Measurements from ENCODE around the gene B4GALT6. TPM values are rescaled to one million over a fixed set of nuclear protein-coding genes. Genes with fewer than 3 reads are reported as not detected.

B4GALT6 gene
- total RNA-seq, 1 donor, result 6.3 TPM

DNA sequence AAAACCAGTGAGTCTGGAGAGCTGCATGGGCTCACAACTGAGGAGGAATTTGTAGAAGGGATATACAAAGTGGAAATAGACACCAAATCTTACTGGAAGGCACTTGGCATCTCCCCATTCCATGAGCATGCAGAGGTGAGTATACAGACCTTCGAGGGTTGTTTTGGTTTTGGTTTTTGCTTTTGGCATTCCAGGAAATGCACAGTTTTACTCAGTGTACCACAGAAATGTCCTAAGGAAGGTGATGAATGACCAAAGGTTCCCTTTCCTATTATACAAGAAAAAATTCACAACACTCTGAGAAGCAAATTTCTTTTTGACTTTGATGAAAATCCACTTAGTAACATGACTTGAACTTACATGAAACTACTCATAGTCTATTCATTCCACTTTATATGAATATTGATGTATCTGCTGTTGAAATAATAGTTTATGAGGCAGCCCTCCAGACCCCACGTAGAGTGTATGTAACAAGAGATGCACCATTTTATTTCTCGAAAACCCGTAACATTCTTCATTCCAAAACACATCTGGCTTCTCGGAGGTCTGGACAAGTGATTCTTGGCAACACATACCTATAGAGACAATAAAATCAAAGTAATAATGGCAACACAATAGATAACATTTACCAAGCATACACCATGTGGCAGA, 89.1 kb downstream of the B4GALT6 start:
- TF ChIP-seq, protein P1, sequence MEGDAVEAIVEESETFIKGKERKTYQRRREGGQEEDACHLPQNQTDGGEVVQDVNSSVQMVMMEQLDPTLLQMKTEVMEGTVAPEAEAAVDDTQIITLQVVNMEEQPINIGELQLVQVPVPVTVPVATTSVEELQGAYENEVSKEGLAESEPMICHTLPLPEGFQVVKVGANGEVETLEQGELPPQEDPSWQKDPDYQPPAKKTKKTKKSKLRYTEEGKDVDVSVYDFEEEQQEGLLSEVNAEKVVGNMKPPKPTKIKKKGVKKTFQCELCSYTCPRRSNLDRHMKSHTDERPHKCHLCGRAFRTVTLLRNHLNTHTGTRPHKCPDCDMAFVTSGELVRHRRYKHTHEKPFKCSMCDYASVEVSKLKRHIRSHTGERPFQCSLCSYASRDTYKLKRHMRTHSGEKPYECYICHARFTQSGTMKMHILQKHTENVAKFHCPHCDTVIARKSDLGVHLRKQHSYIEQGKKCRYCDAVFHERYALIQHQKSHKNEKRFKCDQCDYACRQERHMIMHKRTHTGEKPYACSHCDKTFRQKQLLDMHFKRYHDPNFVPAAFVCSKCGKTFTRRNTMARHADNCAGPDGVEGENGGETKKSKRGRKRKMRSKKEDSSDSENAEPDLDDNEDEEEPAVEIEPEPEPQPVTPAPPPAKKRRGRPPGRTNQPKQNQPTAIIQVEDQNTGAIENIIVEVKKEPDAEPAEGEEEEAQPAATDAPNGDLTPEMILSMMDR (IDR thresholded peaks at IDR 0.05; ENCODE audit: insufficient read depth, low read length), result no peak
- H3K4me3 ChIP-seq (ENCODE audit: low read depth, low read length), result no peak overlapping the region
- DNase-seq (ENCODE audit: low read depth), result no peak

DNA sequence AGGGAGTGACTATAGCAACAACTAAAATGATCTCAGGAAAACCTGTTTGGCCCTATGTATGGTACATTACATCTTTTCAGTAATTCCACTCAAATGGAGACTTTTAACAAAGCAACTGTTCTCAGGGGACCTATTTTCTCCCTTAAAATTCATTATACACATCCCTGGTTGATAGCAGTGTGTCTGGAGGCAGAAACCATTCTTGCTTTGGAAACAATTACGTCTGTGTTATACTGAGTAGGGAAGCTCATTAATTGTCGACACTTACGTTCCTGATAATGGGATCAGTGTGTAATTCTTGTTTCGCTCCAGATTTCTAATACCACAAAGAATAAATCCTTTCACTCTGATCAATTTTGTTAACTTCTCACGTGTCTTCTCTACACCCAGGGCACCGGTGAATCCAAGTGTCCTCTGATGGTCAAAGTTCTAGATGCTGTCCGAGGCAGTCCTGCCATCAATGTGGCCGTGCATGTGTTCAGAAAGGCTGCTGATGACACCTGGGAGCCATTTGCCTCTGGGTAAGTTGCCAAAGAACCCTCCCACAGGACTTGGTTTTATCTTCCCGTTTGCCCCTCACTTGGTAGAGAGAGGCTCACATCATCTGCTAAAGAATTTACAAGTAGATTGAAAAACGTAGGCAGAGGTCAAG, 91.7 kb downstream of the B4GALT6 start:
- no peak for DNase-seq (ENCODE audit: low read depth)

DNA sequence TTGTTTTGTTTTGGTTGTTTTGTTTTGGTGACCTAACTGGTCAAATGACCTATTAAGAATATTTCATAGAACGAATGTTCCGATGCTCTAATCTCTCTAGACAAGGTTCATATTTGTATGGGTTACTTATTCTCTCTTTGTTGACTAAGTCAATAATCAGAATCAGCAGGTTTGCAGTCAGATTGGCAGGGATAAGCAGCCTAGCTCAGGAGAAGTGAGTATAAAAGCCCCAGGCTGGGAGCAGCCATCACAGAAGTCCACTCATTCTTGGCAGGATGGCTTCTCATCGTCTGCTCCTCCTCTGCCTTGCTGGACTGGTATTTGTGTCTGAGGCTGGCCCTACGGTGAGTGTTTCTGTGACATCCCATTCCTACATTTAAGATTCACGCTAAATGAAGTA, 92.8 kb downstream of the B4GALT6 start, which contains the start of gene TTR:
Gene TTR (plus strand): TSS at position 250 of the 400 bp plus-strand sequence. CDS start 26 bp downstream, at position 276.
- H3K4me3 ChIP-seq (ENCODE audit: low read depth, low read length), result no peak within 1 kb of the TSS
- TF ChIP-seq, protein P1 (IDR thresholded peaks at IDR 0.05; ENCODE audit: insufficient read depth, low read length), result no peak
- DNase-seq (ENCODE audit: low read depth), result no peak

More for the DNA sequence above, 91.7 kb downstream of the B4GALT6 start:
- H3K4me3 ChIP-seq (ENCODE audit: low read depth, low read length), result no peak overlapping the region
- TF ChIP-seq, protein P1 (IDR thresholded peaks at IDR 0.05; ENCODE audit: insufficient read depth, low read length), result no peak

DNA sequence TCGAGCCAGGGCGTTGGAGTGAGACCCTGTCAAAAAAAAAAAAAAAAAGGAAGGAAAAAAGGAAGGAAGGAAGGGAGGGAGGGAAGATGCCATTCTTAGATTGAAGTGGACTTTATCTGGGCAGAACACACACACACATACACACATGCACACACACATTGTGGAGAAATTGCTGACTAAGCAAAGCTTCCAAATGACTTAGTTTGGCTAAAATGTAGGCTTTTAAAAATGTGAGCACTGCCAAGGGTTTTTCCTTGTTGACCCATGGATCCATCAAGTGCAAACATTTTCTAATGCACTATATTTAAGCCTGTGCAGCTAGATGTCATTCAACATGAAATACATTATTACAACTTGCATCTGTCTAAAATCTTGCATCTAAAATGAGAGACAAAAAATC, 93.3 kb downstream of the B4GALT6 start:
- DNase-seq (ENCODE audit: low read depth), result no peak
- TF ChIP-seq, protein P1 (IDR thresholded peaks at IDR 0.05; ENCODE audit: insufficient read depth, low read length), result no peak
- H3K4me3 ChIP-seq (ENCODE audit: low read depth, low read length), result no peak overlapping the region

DNA sequence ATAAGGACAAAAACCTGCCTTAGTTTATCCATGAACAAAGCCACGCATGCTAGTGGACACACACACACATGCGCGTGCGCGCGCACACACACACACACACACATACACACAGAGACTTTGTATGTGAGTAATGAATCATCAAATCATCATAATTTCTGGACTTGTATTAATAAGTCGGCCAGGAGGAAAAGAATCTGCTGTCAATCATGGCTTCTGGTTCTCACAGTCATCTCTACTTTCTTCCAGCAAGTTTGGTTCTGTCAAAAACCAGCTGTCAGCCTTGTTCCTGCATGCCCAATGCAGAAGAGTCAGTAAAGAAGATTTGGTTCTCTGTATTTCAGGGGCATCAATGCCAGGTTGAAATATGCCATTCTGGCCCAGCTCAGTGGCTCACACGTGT, 93.8 kb downstream of the B4GALT6 start:
- no peak overlapping the region for H3K4me3 ChIP-seq (ENCODE audit: low read depth, low read length)
- TF ChIP-seq, protein P1 (IDR thresholded peaks at IDR 0.05; ENCODE audit: insufficient read depth, low read length), result no peak
- DNase-seq (ENCODE audit: low read depth), result no peak

DNA sequence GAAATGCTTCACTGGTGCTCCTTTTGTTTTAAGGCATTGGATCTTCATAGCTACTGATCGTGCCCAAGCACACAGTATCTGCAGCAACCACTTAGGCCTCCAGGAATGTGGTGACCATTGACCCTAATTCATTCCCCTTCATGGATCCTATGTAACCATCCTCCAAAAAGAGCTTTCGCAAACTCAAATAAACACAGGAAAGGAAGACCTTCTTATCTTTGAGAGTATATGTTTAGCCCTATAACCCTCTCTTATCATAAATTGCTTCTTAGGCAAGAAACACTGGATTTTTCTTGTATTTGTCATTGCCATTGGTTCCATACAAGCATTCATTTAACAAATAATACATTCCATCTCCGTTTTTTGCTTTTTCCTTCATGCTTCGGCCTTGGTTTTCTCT, 96.9 kb downstream of the B4GALT6 start:
- DNase-seq (ENCODE audit: low read depth), result peak; percentile 9
- H3K4me3 ChIP-seq (ENCODE audit: low read depth, low read length), result no peak overlapping the region
- TF ChIP-seq, protein P1 (IDR thresholded peaks at IDR 0.05; ENCODE audit: insufficient read depth, low read length), result no peak
